OCI-LY3 (cell line): ENCODE results near the gene LEMD1.

ENCODE experiments used
- H2AFZ ChIP-seq: fragments of 200-600, 300-600 bp; shearing (Covaris generic); 2 replicates; pipeline ENCODE4 v1.6.0; 2014; ENCODE audit warnings: antibody characterized with exemption, low read depth, low read length
- H3K27ac ChIP-seq: fragments of 200-600, 300-600 bp; sonication (generic); 2 replicates; pipeline ENCODE4 v1.5.1; 2014; ENCODE audit warnings: mild to moderate bottlenecking, low read length, moderate library complexity, mixed read lengths
- H3K27me3 ChIP-seq: fragments of 200-600, 300-600 bp; sonication (generic); 2 replicates; pipeline ENCODE4 v1.6.1; 2014; ENCODE audit warnings: low read depth, low read length, mixed read lengths
- H3K36me3 ChIP-seq: fragments of 200-600, 300-600 bp; sonication (generic); replicated peaks from 2 replicates; pipeline ENCODE3; 2014; ENCODE audit warnings: low read depth, low read length, mixed read lengths
- H3K4me1 ChIP-seq: fragments of 300-600, 200-600 bp; sonication (generic); 2 replicates; pipeline ENCODE4 v1.6.1; 2014; ENCODE audit warnings: low read length, mixed read lengths
- H3K4me2 ChIP-seq: fragments of 200-600, 300-600 bp; sonication (generic); 2 replicates; pipeline ENCODE4 v1.6.1; 2014; ENCODE audit warnings: low read length, mixed read lengths
- H3K4me3 ChIP-seq: fragments of 300-600, 200-600 bp; sonication (generic); 2 replicates; pipeline ENCODE4 v1.5.1; 2014; ENCODE audit warnings: antibody characterized with exemption, mild to moderate bottlenecking, low read length, moderate library complexity
- H3K79me2 ChIP-seq: fragments of 300-600, 200-600 bp; shearing (Covaris generic); 2 replicates; pipeline ENCODE4 v1.6.1; 2014; ENCODE audit warnings: mild to moderate bottlenecking, low read length, mixed read lengths
- H3K9ac ChIP-seq: fragments of 300-600, 200-600 bp; shearing (Covaris generic); 2 replicates; pipeline ENCODE4 v1.6.0; 2014; ENCODE audit warnings: mild to moderate bottlenecking, low read length, moderate library complexity
- H3K9me3 ChIP-seq: fragments of 200-600, 300-600 bp; shearing (Covaris generic); 2 replicates; pipeline ENCODE4 v1.6.1; 2014; ENCODE audit warnings: low read length, mixed read lengths; ENCODE audit not compliant: insufficient read depth
- H4K20me1 ChIP-seq: fragments of 200-600, 300-600 bp; sonication (generic); 2 replicates; pipeline ENCODE4 v1.6.1; 2016; ENCODE audit warnings: low read length, mixed read lengths; ENCODE audit not compliant: insufficient read depth
- EZH2phosphoT487 ChIP-seq: fragments of 200-600 bp; shearing (Covaris generic); IDR thresholded peaks from 2 replicates; pipeline ENCODE4 v1.6.1; 2018; ENCODE audit warnings: antibody characterized with exemption, mixed run types, low read depth
- TF ChIP-seq, protein P1 (sequence below): fragments of 200-600, 300-600 bp; sonication (generic); IDR thresholded peaks from 2 replicates; pipeline ENCODE4 v1.5.1; 2014; ENCODE audit warnings: antibody characterized with exemption, low read length, low read depth

LEMD1 gene

DNA sequence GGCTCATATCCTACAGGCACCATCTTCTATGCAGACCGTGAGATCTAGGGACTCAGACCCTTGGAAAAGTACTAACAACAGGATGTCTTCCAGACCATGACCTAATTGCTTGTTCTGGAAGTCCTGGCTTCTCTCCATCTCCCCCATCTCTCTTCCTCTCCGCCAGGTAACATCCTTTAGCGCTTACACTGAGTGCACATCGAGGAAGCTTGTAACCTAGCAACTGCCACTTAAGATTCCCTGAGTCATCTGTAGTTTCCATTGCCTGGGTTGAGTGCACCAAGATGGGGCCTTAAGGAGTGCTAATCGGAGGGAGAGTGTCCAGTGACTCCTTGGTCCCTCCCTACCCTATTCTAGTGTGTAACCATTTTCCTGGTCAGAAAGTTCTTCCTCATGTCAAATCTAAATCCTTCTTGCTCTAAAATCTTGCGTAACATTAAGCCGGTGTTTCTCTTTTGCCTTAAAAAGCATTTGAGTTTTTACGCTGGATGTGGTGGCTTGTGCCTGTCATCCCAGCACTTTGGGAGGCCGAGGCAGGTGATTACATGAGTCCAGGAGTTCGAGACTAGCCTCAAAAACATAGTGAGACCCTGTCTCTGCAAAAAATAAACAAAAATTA lies 74.8 kb downstream of the LEMD1 start:
- no peak overlapping the region for H3K9ac ChIP-seq
- TF ChIP-seq EZH2phosphoT487 = no peak
- TF ChIP-seq, protein P1, sequence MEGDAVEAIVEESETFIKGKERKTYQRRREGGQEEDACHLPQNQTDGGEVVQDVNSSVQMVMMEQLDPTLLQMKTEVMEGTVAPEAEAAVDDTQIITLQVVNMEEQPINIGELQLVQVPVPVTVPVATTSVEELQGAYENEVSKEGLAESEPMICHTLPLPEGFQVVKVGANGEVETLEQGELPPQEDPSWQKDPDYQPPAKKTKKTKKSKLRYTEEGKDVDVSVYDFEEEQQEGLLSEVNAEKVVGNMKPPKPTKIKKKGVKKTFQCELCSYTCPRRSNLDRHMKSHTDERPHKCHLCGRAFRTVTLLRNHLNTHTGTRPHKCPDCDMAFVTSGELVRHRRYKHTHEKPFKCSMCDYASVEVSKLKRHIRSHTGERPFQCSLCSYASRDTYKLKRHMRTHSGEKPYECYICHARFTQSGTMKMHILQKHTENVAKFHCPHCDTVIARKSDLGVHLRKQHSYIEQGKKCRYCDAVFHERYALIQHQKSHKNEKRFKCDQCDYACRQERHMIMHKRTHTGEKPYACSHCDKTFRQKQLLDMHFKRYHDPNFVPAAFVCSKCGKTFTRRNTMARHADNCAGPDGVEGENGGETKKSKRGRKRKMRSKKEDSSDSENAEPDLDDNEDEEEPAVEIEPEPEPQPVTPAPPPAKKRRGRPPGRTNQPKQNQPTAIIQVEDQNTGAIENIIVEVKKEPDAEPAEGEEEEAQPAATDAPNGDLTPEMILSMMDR = no peak
- no peak overlapping the region for H3K27ac ChIP-seq
- H3K79me2 ChIP-seq = no peaks in the 10 kb centered on the region
- H3K4me1 ChIP-seq = peaks cover 30% of the 10 kb centered on the region
- H4K20me1 ChIP-seq = no peaks in the 10 kb centered on the region
- H3K4me3 ChIP-seq = no peak overlapping the region
- H3K36me3 ChIP-seq = no peaks in the 10 kb centered on the region
- no peaks in the 10 kb centered on the region; the same call in 1 of the 2 replicates for H3K27me3 ChIP-seq
- no peak overlapping the region for H2AFZ ChIP-seq
- no peaks in the 10 kb centered on the region for H3K9me3 ChIP-seq
- H3K4me2 ChIP-seq = no peak overlapping the region

- Histone ChIP-seq H3K36me3 (no peaks in the 10 kb centered on the region), H4K20me1 (no peaks in the 10 kb centered on the region), H3K4me3 (no peak overlapping the region), H3K27ac (no peak overlapping the region), H2AFZ (no peak overlapping the region), H3K4me1 (peaks cover 33% of the 10 kb centered on the region), H3K4me2 (no peak overlapping the region), H3K9me3 (no peaks in the 10 kb centered on the region), H3K9ac (no peak overlapping the region), H3K27me3 (no peaks in the 10 kb centered on the region; the same call in 1 of the 2 replicates), H3K79me2 (no peaks in the 10 kb centered on the region)
- TF ChIP-seq, protein P1 = no peak
- TF ChIP-seq EZH2phosphoT487 = no peak
These were observed 76.1 kb downstream of the LEMD1 start for GRCh38 chr1:205345761-205346160.

DNA sequence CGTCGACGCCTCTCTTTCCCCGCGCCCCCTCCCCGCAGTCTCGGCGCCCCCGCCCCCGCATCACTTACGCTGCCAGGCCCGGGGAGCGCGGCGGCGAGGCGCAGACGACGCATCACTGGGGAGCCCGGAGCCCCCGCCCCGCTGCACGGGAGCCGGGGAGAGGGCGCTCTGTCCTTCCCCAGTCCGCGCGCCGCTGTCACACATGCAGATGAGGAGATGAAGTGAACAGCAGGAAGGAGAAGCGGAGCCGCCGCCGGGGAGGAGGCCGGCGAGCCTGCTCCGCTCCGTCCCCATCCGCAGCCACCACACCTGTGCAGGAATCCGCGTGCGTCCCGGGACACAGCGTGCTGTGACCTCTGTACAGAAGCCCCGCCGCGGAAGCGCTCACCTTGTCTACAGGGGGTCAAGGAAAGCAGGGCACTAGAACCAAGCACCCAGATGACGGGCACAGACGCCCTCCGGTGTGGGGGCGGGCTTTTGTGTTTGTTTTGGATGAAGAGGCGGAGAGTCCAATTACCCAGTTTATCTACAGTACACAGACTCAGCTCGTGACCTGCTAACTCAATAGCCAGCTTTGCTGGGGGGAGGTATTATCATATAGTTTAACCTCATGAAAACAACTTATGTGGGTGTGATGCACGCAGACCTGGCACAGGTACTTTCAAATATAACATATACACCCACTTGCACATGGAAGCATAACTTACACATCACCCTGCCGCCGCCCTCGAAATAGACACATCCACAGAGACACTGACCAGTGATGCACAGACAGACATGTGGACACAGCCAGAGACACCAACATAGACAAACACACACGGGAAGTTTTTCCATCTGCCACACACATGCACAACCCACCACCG lies 77.6 kb downstream of the LEMD1 start:
- Histone ChIP-seq H3K9ac (no peak overlapping the region), H3K27ac (no peak overlapping the region), H3K36me3 (no peaks in the 10 kb centered on the region), H4K20me1 (no peaks in the 10 kb centered on the region), H3K4me1 (peaks cover 33% of the 10 kb centered on the region), H2AFZ (no peak overlapping the region), H3K27me3 (peaks cover 1% of the 10 kb centered on the region), H3K4me3 (no peak overlapping the region), H3K9me3 (no peaks in the 10 kb centered on the region), H3K4me2 (no peak overlapping the region), H3K79me2 (no peaks in the 10 kb centered on the region)
- TF ChIP-seq, protein P1 = no peak
- no peak for TF ChIP-seq EZH2phosphoT487

- no peaks in the 10 kb centered on the region for H3K9me3 ChIP-seq
- no peak overlapping the region for H3K4me2 ChIP-seq
- TF ChIP-seq EZH2phosphoT487 = no peak
- H3K4me3 ChIP-seq = no peak overlapping the region
- peaks cover 9% of the 10 kb centered on the region for H3K27me3 ChIP-seq
- H3K36me3 ChIP-seq = no peaks in the 10 kb centered on the region
- H3K9ac ChIP-seq = no peak overlapping the region
- H3K4me1 ChIP-seq = peaks cover 33% of the 10 kb centered on the region
- H4K20me1 ChIP-seq = no peaks in the 10 kb centered on the region
- H3K27ac ChIP-seq = no peak overlapping the region
- H3K79me2 ChIP-seq = no peaks in the 10 kb centered on the region
- H2AFZ ChIP-seq = no peak overlapping the region
These were observed 78.3 kb downstream of the LEMD1 start for GRCh38 chr1:205343431-205344065.
